GM19468 (cell line): ENCODE measurements around the gene KCNH5.

Source experiments
- ATAC-seq: cut with Tn5 transposase; IDR thresholded peaks from one replicate; pipeline ENCODE4 v1.9.1; 2021; ENCODE audit warnings: mild to moderate bottlenecking, moderate library complexity, moderate number of reproducible peaks; ENCODE audit not compliant: unreplicated experiment; ENCODE audit errors: extremely low read depth

The KCNH5 gene, protein sequence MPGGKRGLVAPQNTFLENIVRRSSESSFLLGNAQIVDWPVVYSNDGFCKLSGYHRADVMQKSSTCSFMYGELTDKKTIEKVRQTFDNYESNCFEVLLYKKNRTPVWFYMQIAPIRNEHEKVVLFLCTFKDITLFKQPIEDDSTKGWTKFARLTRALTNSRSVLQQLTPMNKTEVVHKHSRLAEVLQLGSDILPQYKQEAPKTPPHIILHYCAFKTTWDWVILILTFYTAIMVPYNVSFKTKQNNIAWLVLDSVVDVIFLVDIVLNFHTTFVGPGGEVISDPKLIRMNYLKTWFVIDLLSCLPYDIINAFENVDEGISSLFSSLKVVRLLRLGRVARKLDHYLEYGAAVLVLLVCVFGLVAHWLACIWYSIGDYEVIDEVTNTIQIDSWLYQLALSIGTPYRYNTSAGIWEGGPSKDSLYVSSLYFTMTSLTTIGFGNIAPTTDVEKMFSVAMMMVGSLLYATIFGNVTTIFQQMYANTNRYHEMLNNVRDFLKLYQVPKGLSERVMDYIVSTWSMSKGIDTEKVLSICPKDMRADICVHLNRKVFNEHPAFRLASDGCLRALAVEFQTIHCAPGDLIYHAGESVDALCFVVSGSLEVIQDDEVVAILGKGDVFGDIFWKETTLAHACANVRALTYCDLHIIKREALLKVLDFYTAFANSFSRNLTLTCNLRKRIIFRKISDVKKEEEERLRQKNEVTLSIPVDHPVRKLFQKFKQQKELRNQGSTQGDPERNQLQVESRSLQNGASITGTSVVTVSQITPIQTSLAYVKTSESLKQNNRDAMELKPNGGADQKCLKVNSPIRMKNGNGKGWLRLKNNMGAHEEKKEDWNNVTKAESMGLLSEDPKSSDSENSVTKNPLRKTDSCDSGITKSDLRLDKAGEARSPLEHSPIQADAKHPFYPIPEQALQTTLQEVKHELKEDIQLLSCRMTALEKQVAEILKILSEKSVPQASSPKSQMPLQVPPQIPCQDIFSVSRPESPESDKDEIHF

DNA sequence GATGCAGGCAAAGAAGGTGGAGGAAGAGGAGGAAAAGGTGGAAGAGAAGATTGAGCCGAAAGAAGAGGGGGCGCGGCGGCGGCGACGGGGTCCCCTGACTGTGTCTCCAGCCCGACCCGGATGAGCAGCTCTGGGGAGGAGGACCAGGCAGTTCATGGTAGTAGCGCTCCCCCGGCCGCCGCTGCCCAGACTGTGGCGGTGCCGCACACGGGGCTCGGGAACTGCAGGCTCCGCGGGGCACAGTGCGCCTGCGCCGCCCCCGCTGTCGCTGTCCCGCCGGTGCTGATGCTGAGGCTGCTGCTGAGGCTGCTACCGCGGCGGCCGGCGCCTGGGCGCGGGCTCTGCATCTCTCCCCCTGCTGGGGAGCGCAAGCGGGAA is at the start of gene KCNH5:
KCNH5 (minus strand) TSS at position 225 of the 378 bp plus-strand sequence. CDS start 272 bp downstream, outside the sequence.
- no peak for ATAC-seq

DNA sequence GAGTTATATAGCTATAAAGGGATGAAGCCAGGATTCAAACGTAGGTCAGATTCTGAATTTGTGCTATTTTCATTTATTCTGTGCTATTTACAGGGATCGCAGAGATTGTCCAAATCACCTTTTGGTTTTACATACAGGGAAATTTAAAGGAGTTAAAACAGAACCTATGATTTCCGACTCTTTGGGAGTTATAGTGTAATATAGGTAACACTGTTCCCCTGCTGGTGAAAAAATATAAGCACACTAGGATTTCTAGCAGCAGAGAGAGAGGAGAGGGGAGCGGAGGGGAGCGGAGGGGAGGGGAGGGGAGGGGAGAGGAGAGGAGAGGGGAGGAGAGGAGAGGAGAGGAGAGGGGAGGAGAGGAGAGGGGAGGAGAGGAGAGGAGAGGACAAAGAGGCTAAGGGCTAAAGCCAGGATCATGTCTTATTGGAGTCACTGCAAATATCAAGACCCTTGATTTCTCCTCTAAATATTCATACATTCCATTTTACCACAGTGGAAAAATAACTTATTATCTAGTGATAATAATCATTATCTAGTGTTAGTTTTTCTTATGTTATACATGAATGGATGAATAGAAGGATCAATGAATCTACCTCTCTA is 46.2 kb upstream of the KCNH5 start:
- no peak for ATAC-seq

DNA sequence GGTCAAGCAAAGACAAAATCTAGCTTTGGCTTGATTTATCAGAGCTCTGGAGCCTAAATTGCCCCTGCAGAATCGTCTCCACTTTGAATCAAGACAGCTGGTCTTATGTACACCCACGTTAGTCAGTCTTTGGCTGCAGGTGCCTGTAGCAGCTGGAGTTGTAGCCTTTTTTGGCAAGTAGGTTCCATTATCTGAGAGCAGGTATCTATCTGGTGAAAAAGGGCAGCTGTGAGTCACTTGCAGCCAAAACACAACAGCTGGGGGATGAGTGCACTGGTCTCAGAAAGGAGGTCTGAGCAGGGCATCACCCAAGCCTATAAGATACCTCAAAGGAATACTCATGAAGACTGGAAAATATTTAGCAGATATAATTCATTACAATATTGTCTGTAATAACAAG is 43.6 kb upstream of the KCNH5 start:
- ATAC-seq: no peak

DNA sequence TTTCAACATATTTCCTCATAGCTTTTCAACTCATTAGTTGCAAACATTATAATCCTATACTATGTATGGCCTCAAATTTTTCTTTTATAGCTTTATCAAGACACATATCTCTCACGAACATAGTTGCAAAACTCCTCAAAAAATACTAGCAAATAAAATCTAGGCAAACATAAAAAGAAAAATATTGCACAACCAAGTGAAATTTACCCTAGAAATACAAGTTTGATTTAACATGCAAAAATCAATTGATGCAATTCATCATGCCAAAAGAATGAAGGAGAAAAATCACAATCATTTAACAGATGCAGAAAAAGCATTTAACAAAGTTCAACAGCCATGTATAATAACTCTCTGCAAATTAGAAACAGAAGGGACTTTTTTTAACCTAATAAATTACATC is 33.3 kb upstream of the KCNH5 start:
- ATAC-seq: no peak

DNA sequence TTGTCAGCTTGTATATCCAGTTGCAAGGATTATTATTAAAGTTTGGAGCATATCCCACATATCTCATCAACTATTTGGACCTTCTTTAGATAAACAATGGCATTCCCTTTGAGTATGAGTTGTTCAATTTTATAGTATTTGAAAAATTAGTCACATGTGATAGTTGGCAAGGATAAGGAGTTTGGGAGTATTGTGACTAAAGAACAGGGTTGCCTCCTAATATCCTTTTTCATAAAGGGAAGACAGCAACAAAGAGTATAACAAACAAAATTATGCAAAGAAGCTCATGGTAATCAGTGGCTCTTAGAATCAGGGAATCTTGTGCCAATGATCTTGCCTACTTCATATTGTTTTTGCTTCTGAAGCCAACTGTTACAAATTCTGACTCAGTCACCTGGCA is 31.2 kb upstream of the KCNH5 start:
- no peak for ATAC-seq

DNA sequence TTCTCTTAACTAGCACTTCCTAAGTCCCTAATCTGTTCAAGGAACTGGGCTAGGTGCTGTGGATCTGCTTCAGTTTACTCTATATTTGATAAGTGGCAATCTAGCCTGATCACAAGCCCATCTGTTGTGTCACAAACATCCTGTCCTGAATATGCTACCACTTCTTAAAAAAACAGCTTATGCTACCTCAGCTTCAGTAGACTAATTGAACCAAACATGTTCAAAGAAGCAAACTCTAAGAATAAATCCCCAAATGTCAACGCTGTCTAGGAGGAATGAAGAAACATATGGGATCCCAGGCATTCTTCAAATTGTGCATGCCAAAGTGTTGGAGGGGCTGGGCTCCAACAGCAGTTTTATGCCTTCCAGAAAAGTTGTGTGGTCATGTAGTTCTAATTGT is 10.4 kb upstream of the KCNH5 start:
- no peak for ATAC-seq

DNA sequence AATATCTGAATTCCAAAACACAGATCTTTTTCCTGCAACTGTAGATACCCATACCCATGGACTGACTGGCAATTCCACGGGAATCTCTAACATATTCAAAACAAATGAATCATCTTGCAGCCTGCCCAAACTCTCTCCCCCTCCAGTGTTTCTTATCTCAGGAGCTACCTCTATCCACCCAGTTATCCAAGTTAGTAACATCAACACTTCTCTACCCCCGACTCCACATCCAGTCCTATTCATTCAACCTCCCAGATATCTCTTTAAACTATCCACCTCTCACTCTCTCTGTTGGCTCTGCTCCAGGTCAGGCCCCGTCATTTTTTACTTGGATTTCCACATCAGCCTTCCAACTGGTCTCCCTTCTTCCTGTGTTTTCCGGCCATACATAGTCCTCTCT is 6.7 kb upstream of the KCNH5 start:
- no peak for ATAC-seq

DNA sequence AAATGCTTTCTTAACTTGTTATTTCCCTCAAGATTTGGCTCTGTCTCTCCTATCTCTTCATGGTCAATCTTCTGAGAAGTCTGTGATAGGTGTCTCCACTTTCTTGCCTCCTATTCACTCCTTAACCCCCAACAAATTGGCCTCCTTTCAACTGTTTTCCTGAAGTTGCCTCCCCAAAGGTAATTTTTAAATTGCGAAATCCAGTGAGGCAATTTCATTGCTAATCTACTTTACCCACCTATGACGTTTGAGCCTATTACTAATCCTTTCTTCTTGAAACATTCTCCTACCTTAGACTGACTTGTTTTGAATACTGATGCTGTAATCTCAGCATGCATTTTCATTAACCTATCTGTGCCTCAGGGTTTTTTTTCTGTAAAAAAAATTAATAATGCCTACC is 6.0 kb upstream of the KCNH5 start:
- ATAC-seq: no peak

DNA sequence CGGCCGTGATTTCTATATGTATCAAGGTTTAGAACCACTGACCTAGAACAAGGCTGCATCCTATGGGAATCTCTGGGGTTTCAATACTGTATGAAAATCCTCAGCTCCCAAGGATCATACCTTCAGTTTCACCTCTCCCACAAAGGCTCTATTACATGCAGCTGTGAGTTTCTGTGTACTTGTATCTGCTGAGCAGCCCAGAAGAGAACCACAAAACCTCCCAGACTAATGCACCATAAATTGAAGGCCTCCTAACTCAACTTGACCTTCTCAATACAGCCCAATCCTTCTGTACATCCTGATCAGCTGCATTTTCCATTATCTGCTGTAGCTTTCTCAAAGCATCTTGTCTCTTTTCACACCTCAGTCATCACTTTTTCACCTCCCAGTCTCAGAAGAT is 5.4 kb upstream of the KCNH5 start:
- no peak for ATAC-seq

DNA sequence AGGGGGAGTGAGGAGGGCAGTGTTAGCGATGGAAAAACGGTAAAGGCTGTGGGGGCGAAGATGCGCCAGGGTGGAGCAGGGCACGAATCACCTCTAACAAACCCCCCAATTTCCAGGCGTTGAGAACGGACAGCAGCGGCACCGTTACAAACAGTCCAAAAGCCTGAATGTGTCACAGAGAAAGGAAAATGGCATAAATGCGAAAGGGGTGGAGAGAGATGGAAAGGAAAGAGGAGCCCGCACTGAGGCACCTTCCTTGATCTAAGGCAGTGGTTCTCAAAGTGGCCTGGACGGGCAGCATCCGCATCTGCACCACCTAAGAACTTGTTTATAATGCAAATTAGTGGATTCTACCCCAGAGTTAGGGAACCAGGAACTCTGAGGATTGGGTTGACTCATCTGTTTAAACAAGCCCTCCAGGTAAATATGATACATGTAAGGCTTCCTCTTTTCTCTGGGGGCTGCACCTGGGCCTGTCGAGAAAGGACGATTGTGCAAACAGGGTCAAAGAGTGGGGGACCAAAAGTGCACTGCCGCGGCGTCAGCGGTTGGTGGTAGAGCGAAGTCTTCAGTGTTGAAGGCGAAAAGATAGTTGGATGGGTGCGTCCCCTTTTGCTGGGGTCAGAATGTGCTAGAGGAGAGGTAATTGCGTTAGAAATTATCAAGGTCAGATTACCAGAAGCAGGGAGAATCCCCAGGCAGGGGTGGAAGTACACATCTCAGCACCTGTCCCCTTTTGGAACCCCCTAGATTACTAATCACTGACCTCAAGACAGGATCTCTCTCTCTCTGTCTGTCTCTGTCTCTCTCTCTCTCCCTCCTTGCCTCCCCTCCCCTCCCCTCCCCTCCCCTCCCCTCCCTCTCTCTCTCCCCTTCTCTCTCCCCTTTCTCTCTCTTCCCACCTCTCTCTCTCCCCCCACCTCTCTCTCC is 1.3 kb upstream of the KCNH5 start:
- ATAC-seq: no peak

DNA sequence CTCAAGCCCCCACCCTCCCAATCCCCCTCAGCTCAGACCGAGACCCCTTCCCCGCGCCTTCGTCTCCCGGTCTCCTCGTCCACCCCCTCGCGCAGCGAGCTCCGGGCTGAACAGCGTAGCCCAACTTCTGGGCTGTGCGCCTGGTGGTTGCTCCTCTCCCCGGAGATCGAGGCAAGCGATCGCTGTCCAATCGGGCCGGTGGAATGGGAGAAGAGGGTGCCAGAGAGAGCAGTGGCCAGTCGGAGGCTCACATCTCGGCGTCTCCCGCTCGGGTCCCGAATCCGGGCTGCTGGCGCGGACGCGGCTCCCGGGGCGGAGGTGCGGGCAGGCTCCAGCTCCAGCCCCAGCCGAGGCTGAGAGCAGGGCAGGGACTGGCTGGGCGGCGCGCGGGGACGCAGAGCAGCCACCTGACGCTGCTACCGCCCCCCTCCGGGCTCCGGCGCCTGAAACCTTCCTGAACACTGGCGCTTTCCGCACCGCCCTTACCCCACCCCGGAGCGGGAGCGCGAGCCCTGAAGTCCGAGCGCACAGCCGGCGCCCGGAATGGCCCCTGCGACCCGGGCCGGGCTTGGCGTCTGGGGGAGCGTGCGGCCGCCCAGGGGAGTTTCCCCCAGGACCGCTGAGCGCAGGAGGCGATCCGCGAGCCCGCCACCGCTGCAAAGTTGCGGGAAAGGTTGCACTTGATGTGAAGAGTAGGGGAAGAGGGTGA is 508 bp upstream of the KCNH5 start:
- no peak for ATAC-seq

DNA sequence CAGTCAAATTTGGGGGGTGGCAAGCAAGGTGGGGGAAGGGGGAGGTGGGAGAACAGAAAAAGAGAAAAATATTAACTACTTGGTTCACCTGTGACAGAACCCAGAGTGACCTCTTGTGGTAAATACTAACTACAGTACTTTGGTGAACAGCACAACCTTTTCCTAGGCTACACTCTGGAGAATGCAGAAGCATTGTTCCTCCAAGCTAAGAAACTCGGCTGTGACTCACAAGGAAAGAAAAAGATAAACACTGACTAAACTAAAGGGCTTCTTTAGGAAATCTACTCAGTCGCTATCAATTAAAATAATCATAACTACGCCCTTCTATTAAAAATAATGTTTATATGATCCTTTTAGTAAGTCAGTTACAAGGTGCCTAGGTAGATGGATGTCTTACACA is 5.4 kb downstream of the KCNH5 start:
- no peak for ATAC-seq

DNA sequence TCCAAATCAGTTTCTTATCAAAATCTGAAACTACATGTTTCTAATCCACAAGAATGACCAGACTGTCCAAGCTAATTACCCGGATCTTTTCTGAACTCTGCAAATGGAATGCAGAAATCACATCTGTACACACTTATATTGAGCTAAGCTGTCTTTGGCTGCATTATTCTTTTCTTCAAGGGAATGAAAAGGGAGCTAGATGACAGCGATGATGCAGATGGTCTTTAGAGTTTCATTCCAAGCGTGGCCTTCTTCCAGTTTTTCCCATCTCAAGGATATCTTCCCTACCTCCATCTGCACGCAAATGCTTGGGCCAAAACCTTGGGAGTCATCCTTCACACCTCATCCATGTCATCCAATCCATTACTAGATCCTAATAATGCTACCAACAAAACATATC is 12.6 kb downstream of the KCNH5 start:
- no peak for ATAC-seq

DNA sequence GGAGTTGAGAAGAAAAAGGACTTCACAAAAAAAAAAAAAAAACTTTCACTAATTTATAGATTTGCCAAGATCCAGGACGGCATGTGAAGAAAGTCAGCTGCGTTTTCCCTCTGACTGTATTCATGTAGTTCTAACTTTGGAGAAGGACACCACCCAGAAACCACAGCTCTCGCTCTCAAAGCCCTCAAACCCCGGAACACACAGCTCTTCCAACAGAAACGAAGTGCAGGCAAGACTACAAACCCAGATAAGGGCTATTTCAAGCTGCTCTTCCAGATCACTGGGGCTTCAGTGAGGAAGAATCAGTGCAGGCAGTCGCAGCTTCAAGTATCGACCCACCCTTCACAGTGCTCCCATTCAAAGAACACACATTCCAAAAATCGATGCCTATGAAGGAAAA is 13.2 kb downstream of the KCNH5 start:
- no peak for ATAC-seq

DNA sequence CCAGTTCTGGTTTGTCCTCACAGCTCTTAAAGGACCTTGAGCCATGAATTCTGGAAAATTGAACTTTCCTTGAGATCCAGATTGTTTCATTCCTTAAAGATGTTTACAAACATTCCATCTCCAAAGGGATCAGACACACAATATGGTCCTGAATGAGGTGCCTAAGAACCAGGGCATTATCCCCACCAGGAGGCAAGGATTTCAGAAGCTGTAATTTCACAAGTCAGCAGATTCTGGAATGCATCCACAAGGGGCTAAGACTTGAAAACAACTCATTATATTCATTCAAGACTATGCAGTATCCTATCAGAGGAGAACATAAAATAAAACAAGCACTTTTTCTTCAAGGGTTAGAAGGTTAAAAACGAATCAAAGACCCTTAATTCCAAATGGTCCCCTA is 15.1 kb downstream of the KCNH5 start:
- no peak for ATAC-seq

DNA sequence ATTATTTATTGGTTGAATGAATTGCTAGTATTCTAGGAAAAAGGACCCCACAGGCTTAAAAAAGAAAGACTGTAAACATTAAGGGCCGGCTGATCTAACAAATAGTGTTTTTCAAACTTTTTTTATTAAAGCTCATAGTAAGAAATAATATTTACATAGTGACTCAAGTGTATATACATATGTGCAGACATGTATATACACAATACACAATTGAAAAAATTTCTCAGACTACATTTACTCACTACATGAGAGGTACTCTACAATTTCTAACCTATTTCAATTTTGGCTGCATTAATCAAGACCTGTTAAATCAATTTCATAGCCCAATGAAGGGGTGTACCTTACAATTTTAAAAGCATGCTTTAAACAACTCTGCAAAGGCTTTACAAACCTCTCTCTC is 17.5 kb downstream of the KCNH5 start:
- ATAC-seq: no peak

DNA sequence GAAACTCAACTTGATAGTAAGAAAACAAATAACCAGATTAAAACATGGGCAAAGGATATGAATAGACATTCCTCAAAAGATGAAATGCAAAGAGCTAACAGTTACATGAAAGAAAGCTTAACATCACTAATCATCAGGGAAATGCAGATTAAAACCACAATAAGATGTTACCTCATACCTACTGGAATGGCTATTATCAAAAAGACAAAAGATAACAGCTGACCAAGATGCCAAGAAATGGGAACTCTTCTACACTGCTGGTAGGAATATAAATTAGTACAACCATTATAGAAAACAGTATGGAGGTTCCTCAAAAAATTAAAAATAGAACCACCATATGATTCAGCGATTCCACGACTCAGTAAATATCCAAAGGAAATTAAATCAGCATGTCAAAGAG is 18.8 kb downstream of the KCNH5 start:
- ATAC-seq: no peak

DNA sequence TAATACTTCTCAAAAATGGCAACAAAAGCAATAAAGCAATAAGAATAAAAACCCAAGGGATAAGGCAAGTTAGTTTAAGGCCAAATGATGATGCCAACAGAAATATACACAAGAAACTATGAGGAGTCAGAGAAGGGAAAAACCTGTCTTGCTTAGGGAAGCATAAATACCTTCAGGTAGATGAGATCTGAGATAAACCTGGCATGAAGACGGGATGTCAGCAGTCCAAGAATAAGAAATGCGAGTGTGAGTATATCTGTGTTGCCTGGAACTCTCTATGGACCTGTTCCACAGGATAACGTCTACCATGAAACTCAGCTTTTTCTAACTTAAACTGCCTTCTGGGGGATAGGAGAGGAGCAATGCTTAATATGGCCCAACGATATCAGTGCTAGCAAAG is 30.6 kb downstream of the KCNH5 start:
- ATAC-seq: no peak

DNA sequence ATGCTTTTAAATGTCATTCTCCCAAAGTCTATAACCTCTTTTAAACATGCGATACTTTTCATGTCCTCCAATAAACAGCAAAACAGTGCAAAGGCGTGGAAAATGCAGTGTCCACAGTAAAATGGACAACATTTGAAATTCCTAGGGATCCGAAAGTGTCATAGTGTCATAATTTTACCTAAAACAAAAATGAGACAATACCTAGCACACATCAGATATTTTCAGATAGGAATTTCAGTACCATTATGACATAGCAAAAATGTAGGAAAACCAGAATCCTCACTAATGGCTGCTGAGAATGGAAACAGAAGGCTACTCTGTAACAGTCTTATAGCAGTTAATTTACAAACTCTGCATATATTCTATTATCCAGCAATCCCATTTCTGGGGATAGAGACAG is 33.1 kb downstream of the KCNH5 start:
- ATAC-seq: no peak
